OCI-LY7 (cell line): Measurements from ENCODE around the gene ACAP1. TPM values are rescaled to one million over a fixed set of nuclear protein-coding genes. Genes with fewer than 3 reads are reported as not detected.

Experiments used
- BruUV-seq: library from RNA; stranded (reverse); fragments of 400-500 nt; replicated peaks from 2 replicates; lab custom pipeline; 2021; lab: Mats Ljungman, UMichigan
- CTCF ChIA-PET: fragments of 300-600 bp; sonication (Branson Sonifier 250); formaldehyde crosslinking; loops from one replicate; lab custom pipeline; 2022; ENCODE audit warnings: antibody characterized with exemption; ENCODE audit not compliant: unreplicated experiment; lab: Charles Lee
- POLR2A ChIA-PET: fragments of 300-600 bp; sonication (Branson Sonifier 250); formaldehyde crosslinking; loops from one replicate; lab custom pipeline; 2022; ENCODE audit warnings: antibody characterized with exemption; lab: Charles Lee
- DNase-seq: peaks from one replicate; pipeline ENCODE4 v3.0.0-alpha.2; 2015; ENCODE audit warnings: low spot score
- H2AFZ ChIP-seq: fragments of 200-600 bp; sonication (generic), shearing (Covaris generic); 2 replicates; pipeline ENCODE4 v1.6.1; 2014; ENCODE audit warnings: mild to moderate bottlenecking, antibody characterized with exemption, low read length, moderate library complexity
- H3K27ac ChIP-seq: fragments of 200-600 bp; sonication (generic); 2 replicates; pipeline ENCODE4 v1.5.1; 2014; ENCODE audit warnings: mixed run types, low read depth, mild to moderate bottlenecking, moderate library complexity, low read length, inconsistent platforms; ENCODE audit not compliant: poor library complexity, severe bottlenecking
- H3K36me3 ChIP-seq: fragments of 200-600 bp; sonication (generic); 2 replicates; pipeline ENCODE4 v1.6.1; 2014; ENCODE audit warnings: mild to moderate bottlenecking, antibody characterized with exemption, low read length, moderate library complexity, mixed read lengths; ENCODE audit not compliant: insufficient read depth
- H3K4me1 ChIP-seq: fragments of 200-600 bp; sonication (generic); 2 replicates; pipeline ENCODE4 v1.5.1; 2014; ENCODE audit warnings: mild to moderate bottlenecking, low read length; ENCODE audit not compliant: insufficient read depth, poor library complexity, severe bottlenecking
- H3K4me2 ChIP-seq: fragments of 200-600 bp; sonication (generic); 2 replicates; pipeline ENCODE4 v1.6.1; 2014; ENCODE audit warnings: mild to moderate bottlenecking, low read length
- H3K4me3 ChIP-seq: fragments of 200-600 bp; sonication (generic); 2 replicates; pipeline ENCODE4 v1.5.1; 2014; ENCODE audit warnings: mild to moderate bottlenecking, low read depth, low read length; ENCODE audit not compliant: poor library complexity, severe bottlenecking
- H3K79me2 ChIP-seq: fragments of 200-600 bp; sonication (generic); 2 replicates; pipeline ENCODE4 v1.6.1; 2016; ENCODE audit warnings: low read depth, mild to moderate bottlenecking, low read length, moderate library complexity, mixed read lengths; ENCODE audit not compliant: insufficient read depth
- H3K9me2 ChIP-seq: fragments of 200-600 bp; sonication (generic); 2 replicates; pipeline ENCODE4 v1.6.1; 2016; ENCODE audit warnings: mild to moderate bottlenecking, low read length, mixed read lengths; ENCODE audit not compliant: insufficient read depth
- H3K9me3 ChIP-seq: fragments of 200-600 bp; sonication (generic); 2 replicates; pipeline ENCODE4 v1.6.1; 2014; ENCODE audit warnings: mild to moderate bottlenecking, mixed run types, low read length, mixed read lengths
- H4K20me1 ChIP-seq: fragments of 200-600 bp; sonication (generic); 2 replicates; pipeline ENCODE4 v1.6.1; 2014; ENCODE audit warnings: mild to moderate bottlenecking, antibody characterized with exemption, low read length, moderate library complexity, mixed read lengths; ENCODE audit not compliant: insufficient read depth
- CTCF ChIP-seq: fragments of 200-600 bp; sonication (generic); conservative IDR thresholded peaks from 2 replicates; pipeline ENCODE4 v1.5.1; 2014; ENCODE audit warnings: mild to moderate bottlenecking, antibody characterized with exemption, low read length, moderate library complexity, mixed read lengths
- EZH2phosphoT487 ChIP-seq: fragments of 200-600 bp; sonication (generic); IDR thresholded peaks from 2 replicates; pipeline ENCODE4 v1.6.1; 2018; ENCODE audit warnings: low read depth, borderline replicate concordance, mild to moderate bottlenecking, mixed run types, antibody characterized with exemption, low read length, moderate library complexity, mixed read lengths
- intact Hi-C: fragments of 100-400 bp; cut with micrococcal nuclease; formaldehyde crosslinking; loops from one replicate; pipeline ENCODE4 v1.10.0; 2022; ENCODE audit not compliant: unreplicated experiment
- total RNA-seq, 2 experiments: library from RNA; depleted of rRNA in 1 of 2; stranded (reverse); fragments of >200 nt in 1 of 2; shearing (Covaris generic) in 1 of 2; gene quantifications; 2 replicates each; pipeline ENCODE4 v1.2.3, GENCODE V29; 2014 to 2022

ACAP1 gene
- total RNA-seq, 2 experiments from 2014 or later, result 117 to 259 TPM

GRCh38 chr17:7290166-7290565 lies 46.2 kb upstream of the ACAP1 start:
- CTCF ChIA-PET, result no interaction called here

GRCh38 chr17:7290685-7291084 lies 45.6 kb upstream of the ACAP1 start:
- no peak for DNase-seq
- Histone ChIP-seq H3K27ac (no peak overlapping the region), H3K9me3 (no peaks in the 10 kb centered on the region), H3K4me3 (no peak overlapping the region), H3K36me3 (no peaks in the 10 kb centered on the region), H3K4me1 (peaks cover 34% of the 10 kb centered on the region), H3K9me2 (no peaks in the 10 kb centered on the region), H4K20me1 (no peaks in the 10 kb centered on the region), H3K79me2 (no peaks in the 10 kb centered on the region), H2AFZ (no peak overlapping the region), H3K4me2 (no peak overlapping the region)
- TF ChIP-seq CTCF (no peak), EZH2phosphoT487 (no peak)
- no TSS peak for BruUV-seq
- POLR2A ChIA-PET, result interaction anchor here (1.0 kb wide), 1 partner anchor 270 kb away, joined by 3 read pairs; no protein-coding TSS in a partner anchor
- intact Hi-C loops, result no loop called here
- CTCF ChIA-PET, result no interaction called here

More at GRCh38 chr17:7290166-7290565, 46.2 kb upstream of the ACAP1 start:
- no peaks in the 10 kb centered on the region for H3K36me3 ChIP-seq
- no peak overlapping the region for H3K27ac ChIP-seq
- H3K4me3 ChIP-seq, result no peak overlapping the region
- TF ChIP-seq EZH2phosphoT487, result no peak
- TF ChIP-seq CTCF, result no peak
- POLR2A ChIA-PET, result no interaction called here
- H3K79me2 ChIP-seq, result no peaks in the 10 kb centered on the region
- DNase-seq, result no peak
- no peak overlapping the region for H2AFZ ChIP-seq
- BruUV-seq, result no TSS peak
- no peak overlapping the region for H3K4me2 ChIP-seq
- H3K9me2 ChIP-seq, result no peaks in the 10 kb centered on the region
- H3K4me1 ChIP-seq, result peaks cover 28% of the 10 kb centered on the region
- no peaks in the 10 kb centered on the region for H3K9me3 ChIP-seq
- H4K20me1 ChIP-seq, result no peaks in the 10 kb centered on the region
- intact Hi-C loops, result no loop called here

- no TSS peak for BruUV-seq
- Histone ChIP-seq H3K4me3 (no peak overlapping the region), H4K20me1 (no peaks in the 10 kb centered on the region), H2AFZ (no peak overlapping the region), H3K27ac (no peak overlapping the region), H3K9me2 (no peaks in the 10 kb centered on the region), H3K36me3 (no peaks in the 10 kb centered on the region), H3K9me3 (no peaks in the 10 kb centered on the region), H3K4me1 (peaks cover 35% of the 10 kb centered on the region), H3K79me2 (no peaks in the 10 kb centered on the region), H3K4me2 (no peak overlapping the region)
- no peak for DNase-seq
- ChIA-PET POLR2A (interaction anchor here (1.8 kb wide), 1 partner anchor 11 kb away, joined by 5 read pairs; the partner anchor contains the start of gene SLC2A4), CTCF (interaction anchor here (0.5 to 0.8 kb wide), 2 partner anchors 13 to 42 kb away, joined by 3 read pairs; no protein-coding TSS in a partner anchor)
- intact Hi-C loops, result no loop called here
- TF ChIP-seq CTCF, result no peak
- TF ChIP-seq EZH2phosphoT487, result no peak
These were observed 44.1 kb upstream of the ACAP1 start for GRCh38 chr17:7292194-7292593.
